GM18858 (cell line): ENCODE results near the gene LETM1.

Experiments
- ATAC-seq: cut with Tn5 transposase; IDR thresholded peaks from one replicate; pipeline ENCODE4 v1.9.1; 2021; ENCODE audit not compliant: unreplicated experiment

Gene LETM1

GRCh38 chr4:1797298-1797860 is 58.6 kb downstream of the LETM1 start:
- no peak for ATAC-seq

GRCh38 chr4:1796486-1797204 is 59.3 kb downstream of the LETM1 start:
- no peak for ATAC-seq

GRCh38 chr4:1795299-1796195 is 60.4 kb downstream of the LETM1 start:
- no peak for ATAC-seq

- ATAC-seq = no peak
These were observed 61.1 kb downstream of the LETM1 start for GRCh38 chr4:1794809-1795298.

- ATAC-seq = no peak
These were observed 61.8 kb downstream of the LETM1 start for GRCh38 chr4:1793940-1794808.

GRCh38 chr4:1793496-1793840 is 62.5 kb downstream of the LETM1 start:
- no peak for ATAC-seq

GRCh38 chr4:1792832-1793495 is 63.0 kb downstream of the LETM1 start, which contains the start of gene FGFR3:
Gene FGFR3, plus strand, starts transcription at chr4:1793293. Its CDS starts 642 bp downstream, at chr4:1793935.
- ATAC-seq = no peak

- no peak for ATAC-seq
These were observed 63.7 kb downstream of the LETM1 start for GRCh38 chr4:1792158-1792831.

- no peak for ATAC-seq
These were observed 66.0 kb downstream of the LETM1 start for GRCh38 chr4:1790005-1790404.

- ATAC-seq = no peak
These were observed 66.4 kb downstream of the LETM1 start for GRCh38 chr4:1789552-1789951.

- no peak for ATAC-seq
These were observed 67.5 kb downstream of the LETM1 start for GRCh38 chr4:1788254-1788973.

GRCh38 chr4:1787411-1788077 is 68.4 kb downstream of the LETM1 start:
- no peak for ATAC-seq

- no peak for ATAC-seq
These were observed 69.2 kb downstream of the LETM1 start for GRCh38 chr4:1786544-1787362.

- no peak for ATAC-seq
These were observed 70.4 kb downstream of the LETM1 start for GRCh38 chr4:1785592-1785991.

- ATAC-seq = no peak
These were observed 71.0 kb downstream of the LETM1 start for GRCh38 chr4:1784789-1785591.

GRCh38 chr4:1784395-1784788 is 71.6 kb downstream of the LETM1 start:
- no peak for ATAC-seq

- no peak for ATAC-seq
These were observed 72.0 kb downstream of the LETM1 start for GRCh38 chr4:1783970-1784369.
